Spleen (tissue), 7 donors: Measurements from ENCODE around the gene SGTA.

Experiments
- CTCF ChIP-seq, 11 experiments: fragments of 200-600 bp in 7 of 11; fragments of 450-650 bp in 4 of 11; sonication (generic) in 4 of 11; IDR thresholded peaks in 8 of 11; conservative IDR thresholded peaks in 3 of 11; 1 replicate in 7 of 11; 2 replicates in 4 of 11; pipeline versions ENCODE4 v1.4.0 to v1.8.0; 2016 to 2021; ENCODE audit warnings: antibody characterized with exemption in 11 of 11, inconsistent platforms in 4 of 11, mild to moderate bottlenecking in 1 of 11
- POLR2A ChIP-seq, 3 donors: fragments of 450-650 bp; IDR thresholded peaks; one replicate each; pipeline ENCODE4 v1.5.1; 2017; ENCODE audit warnings: antibody characterized with exemption in 3 of 3, mild to moderate bottlenecking in 1 of 3
- donor health status: DM: no; HTN: no; CAD: no; lungs with moderate emphysema.
- donor health status: DM: no; HTN: no; CAD: no.
- donor health status: DM: no; HTN: no; CAD: no.

- TF ChIP-seq POLR2A (IDR thresholded peaks at IDR 0.05) = no peak
- no peak for TF ChIP-seq CTCF (IDR thresholded peaks at IDR 0.05 in 8 of 11, conservative IDR thresholded peaks at IDR 0.05 in 3 of 11)
Measured at GRCh38 chr19:2816641-2817040, 33.6 kb upstream of the SGTA start.
